ENCODE measurements around the gene SLC38A10.
A peak's percentile ranks its signal among the peaks of the same experiment; 100 is the strongest.

The SLC38A10 gene

DNA sequence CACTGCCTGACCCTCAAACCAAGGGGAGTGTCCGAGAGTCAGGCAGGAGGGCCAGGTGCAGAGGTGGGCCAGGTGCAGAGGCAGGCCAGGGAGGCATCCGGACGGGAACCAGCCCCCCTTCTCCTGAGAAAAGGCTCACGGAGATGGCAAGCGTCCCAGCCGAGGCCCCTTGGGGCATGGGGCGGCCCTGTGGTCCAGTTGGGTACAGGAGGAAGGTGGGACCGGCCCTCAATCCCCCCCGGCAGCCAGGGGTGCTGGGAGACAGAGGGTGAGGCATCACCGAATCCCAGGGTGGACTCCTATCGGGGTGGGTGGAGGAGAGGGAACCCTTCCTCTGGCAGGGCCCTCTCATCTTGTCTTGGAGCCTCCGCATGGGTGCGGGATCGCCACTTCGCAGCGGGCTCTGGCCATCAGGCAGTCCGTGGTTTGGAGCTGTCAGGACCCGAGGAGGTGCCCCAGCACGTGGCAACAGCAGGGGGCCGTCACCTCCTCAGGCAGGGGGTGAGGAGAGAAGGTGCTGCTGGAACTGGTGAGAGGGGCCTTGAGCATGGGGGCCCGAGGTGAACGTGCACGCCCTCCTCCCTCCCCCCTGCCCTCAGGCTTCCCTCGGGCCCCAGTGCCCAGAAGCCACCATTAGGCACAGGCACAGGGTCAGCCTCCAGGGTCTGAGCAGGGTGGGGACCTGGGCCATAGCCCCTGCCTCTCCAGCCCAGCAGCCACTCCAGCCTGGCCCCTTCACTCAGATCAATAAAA lies 38.7 kb upstream of the SLC38A10 start:
- H3K4me3 ChIP-seq, result no peak overlapping the region
- peaks cover 0 to 46% (median 13%) of the 10 kb centered on the region in 11 experiments; a peak in 14 of 22 replicates for H3K27me3 ChIP-seq
- peak overlapping the region in 1 of 11 experiments; percentile 5; a peak in 1 of 22 replicates for H3K27ac ChIP-seq

DNA sequence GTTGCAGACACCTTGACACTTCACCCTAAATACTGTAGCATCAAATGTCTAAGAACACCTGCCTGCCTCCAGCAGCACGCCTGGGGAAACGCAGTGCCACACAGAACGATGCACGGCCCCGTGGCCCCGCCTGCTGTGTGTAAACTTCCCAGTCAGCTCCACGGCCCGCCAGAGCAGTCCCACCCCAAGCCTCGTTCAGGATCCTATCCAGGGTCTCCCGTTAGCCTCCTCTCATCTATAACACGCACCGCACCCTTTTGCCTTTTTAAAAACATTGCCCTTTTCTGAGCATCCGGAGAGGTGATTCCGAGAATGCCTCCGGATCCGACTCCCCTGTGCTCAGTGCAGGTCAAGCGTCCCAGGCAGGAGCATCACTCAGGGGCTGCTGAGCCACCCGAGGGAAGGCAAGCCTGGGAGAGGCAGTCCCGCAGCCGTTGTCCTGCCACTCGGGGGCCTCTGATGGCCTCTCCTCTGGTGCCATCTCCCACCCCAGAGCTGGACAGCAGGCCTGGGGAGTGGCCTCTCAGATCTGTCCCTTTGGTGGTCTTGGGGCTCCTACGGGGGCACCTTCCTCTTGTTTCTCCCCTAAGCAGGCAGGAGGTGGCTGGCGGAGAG lies 37.9 kb upstream of the SLC38A10 start:
- Histone ChIP-seq H3K4me2 (peak overlapping the region in 9 of 11 experiments; percentile 29 to 98 (median 93); a peak in 18 of 22 replicates), H3K4me1 (peaks cover 38 to 90% (median 85%) of the 10 kb centered on the region in 10 experiments)
- TF ChIP-seq Cebpa-rat (IDR thresholded peaks at IDR 0.05), result no peak

More for the DNA sequence above, 38.7 kb upstream of the SLC38A10 start:
- Histone ChIP-seq H3K9ac (peak overlapping the region in 5 of 11 experiments; percentile 10 to 56 (median 20); a peak in 5 of 22 replicates), H3K9me3 (replicated peaks in 1 of 11) (no peaks in the 10 kb centered on the region), H4K20me1 (peaks cover 0 to 61% (median 20%) of the 10 kb centered on the region in 11 experiments; a peak in 16 of 22 replicates), H3K36me3 (peaks cover 0 to 4% (median 0%) of the 10 kb centered on the region in 11 experiments; a peak in 1 of 22 replicates), H3K4me2 (peak overlapping the region in 9 of 11 experiments; percentile 29 to 98 (median 93); a peak in 18 of 22 replicates), H3K4me1 (peaks cover 36 to 89% (median 84%) of the 10 kb centered on the region in 10 experiments)
- no peak for TF ChIP-seq Cebpa-rat (IDR thresholded peaks at IDR 0.05)

GRCh38 chr17:81332118-81332834 lies 37.2 kb upstream of the SLC38A10 start:
- H4K20me1 ChIP-seq, result peaks cover 0 to 54% (median 10%) of the 10 kb centered on the region in 11 experiments; a peak in 9 of 22 replicates
- peak overlapping the region in 5 of 11 experiments; percentile 17 to 87 (median 84); a peak in 7 of 22 replicates for H3K27ac ChIP-seq
- peaks cover 0 to 46% (median 13%) of the 10 kb centered on the region in 11 experiments; a peak in 13 of 22 replicates for H3K27me3 ChIP-seq
- no peaks in the 10 kb centered on the region for H3K36me3 ChIP-seq
- no peak for TF ChIP-seq Cebpa-rat (IDR thresholded peaks at IDR 0.05)
- no peaks in the 10 kb centered on the region for H3K9me3 ChIP-seq (replicated peaks in 1 of 11)
- H3K4me2 ChIP-seq, result peak overlapping the region in 10 of 11 experiments; percentile 78 to 98 (median 94); a peak in 19 of 22 replicates
- peak overlapping the region in 8 of 11 experiments; percentile 45 to 75 (median 68); a peak in 8 of 22 replicates for H3K9ac ChIP-seq
- peaks cover 44 to 91% (median 86%) of the 10 kb centered on the region in 10 experiments for H3K4me1 ChIP-seq
- H3K4me3 ChIP-seq, result no peak overlapping the region

More for the DNA sequence above, 37.9 kb upstream of the SLC38A10 start:
- Histone ChIP-seq H3K9me3 (replicated peaks in 1 of 11) (no peaks in the 10 kb centered on the region), H3K36me3 (no peaks in the 10 kb centered on the region), H4K20me1 (peaks cover 0 to 54% (median 14%) of the 10 kb centered on the region in 11 experiments; a peak in 9 of 22 replicates), H3K27me3 (peaks cover 0 to 46% (median 13%) of the 10 kb centered on the region in 11 experiments; a peak in 13 of 22 replicates), H3K27ac (peak overlapping the region in 1 of 11 experiments; percentile 5; a peak in 1 of 22 replicates), H3K9ac (peak overlapping the region in 5 of 11 experiments; percentile 10 to 56 (median 20); a peak in 3 of 22 replicates), H3K4me3 (no peak overlapping the region)

DNA sequence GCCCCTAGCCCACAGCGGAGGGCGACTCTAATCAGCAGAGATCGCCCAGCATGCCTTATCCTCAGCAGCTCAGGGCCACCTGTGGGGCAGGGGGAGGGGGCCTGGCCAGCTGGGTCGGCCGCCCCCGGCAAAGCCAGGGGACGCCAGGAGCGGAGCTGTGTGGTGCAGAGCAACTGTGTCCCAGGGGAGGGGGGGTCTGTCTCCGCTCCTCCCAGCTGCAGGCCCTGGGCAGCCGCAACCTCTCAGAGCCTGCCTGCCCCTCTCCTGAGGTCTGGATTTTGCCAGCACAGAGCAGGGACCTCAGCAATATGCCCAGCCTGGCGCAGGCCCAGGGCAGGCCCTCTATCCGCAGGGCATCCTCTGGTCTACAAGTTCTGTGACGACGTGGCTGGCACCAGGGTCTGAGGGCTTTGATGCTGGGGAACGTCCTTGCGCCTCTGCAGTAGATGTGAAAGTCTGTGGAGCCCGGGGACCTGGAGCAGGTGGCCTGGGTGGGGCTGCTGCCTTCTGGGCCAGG lies 36.5 kb upstream of the SLC38A10 start:
- peak overlapping the region in 9 of 11 experiments; percentile 42 to 75 (median 66); a peak in 14 of 22 replicates for H3K9ac ChIP-seq
- H3K27me3 ChIP-seq, result peaks cover 0 to 46% (median 13%) of the 10 kb centered on the region in 11 experiments; a peak in 13 of 22 replicates
- peak overlapping the region; percentile 63 to 98 (median 93) for H3K4me2 ChIP-seq
- no peak for TF ChIP-seq Cebpa-rat (IDR thresholded peaks at IDR 0.05)
- peak overlapping the region in 8 of 11 experiments; percentile 74 to 87 (median 82); a peak in 13 of 22 replicates for H3K27ac ChIP-seq
- H3K4me1 ChIP-seq, result peaks cover 49 to 89% (median 86%) of the 10 kb centered on the region in 10 experiments
- H3K36me3 ChIP-seq, result no peaks in the 10 kb centered on the region
- H4K20me1 ChIP-seq, result peaks cover 0 to 54% (median 5%) of the 10 kb centered on the region in 11 experiments; a peak in 9 of 22 replicates
- peaks cover 0 to 3% (median 3%) of the 10 kb centered on the region in 11 experiments; a peak in 11 of 22 replicates for H3K9me3 ChIP-seq (replicated peaks in 1 of 11)
- H3K4me3 ChIP-seq, result peak overlapping the region in 3 of 10 experiments; percentile 5 to 33 (median 25); a peak in 3 of 20 replicates

GRCh38 chr17:81330884-81331245 lies 35.8 kb upstream of the SLC38A10 start:
- H3K27me3 ChIP-seq, result peaks cover 0 to 46% (median 13%) of the 10 kb centered on the region in 11 experiments; a peak in 13 of 22 replicates
- H3K4me3 ChIP-seq, result peak overlapping the region in 2 of 10 experiments; percentile 5 to 25; a peak in 1 of 20 replicates
- peaks cover 56 to 96% (median 91%) of the 10 kb centered on the region in 10 experiments for H3K4me1 ChIP-seq
- H3K4me2 ChIP-seq, result peak overlapping the region; percentile 63 to 98 (median 93)
- peak overlapping the region in 8 of 11 experiments; percentile 74 to 87 (median 82); a peak in 14 of 22 replicates for H3K27ac ChIP-seq
- H3K9ac ChIP-seq, result peak overlapping the region in 8 of 11 experiments; percentile 45 to 75 (median 68); a peak in 13 of 22 replicates
- peaks cover 0 to 11% (median 9%) of the 10 kb centered on the region in 11 experiments; a peak in 13 of 22 replicates for H3K9me3 ChIP-seq (replicated peaks in 1 of 11)
- no peak for TF ChIP-seq Cebpa-rat (IDR thresholded peaks at IDR 0.05)
- no peaks in the 10 kb centered on the region for H3K36me3 ChIP-seq
- peaks cover 0 to 54% (median 5%) of the 10 kb centered on the region in 11 experiments; a peak in 8 of 22 replicates for H4K20me1 ChIP-seq

DNA sequence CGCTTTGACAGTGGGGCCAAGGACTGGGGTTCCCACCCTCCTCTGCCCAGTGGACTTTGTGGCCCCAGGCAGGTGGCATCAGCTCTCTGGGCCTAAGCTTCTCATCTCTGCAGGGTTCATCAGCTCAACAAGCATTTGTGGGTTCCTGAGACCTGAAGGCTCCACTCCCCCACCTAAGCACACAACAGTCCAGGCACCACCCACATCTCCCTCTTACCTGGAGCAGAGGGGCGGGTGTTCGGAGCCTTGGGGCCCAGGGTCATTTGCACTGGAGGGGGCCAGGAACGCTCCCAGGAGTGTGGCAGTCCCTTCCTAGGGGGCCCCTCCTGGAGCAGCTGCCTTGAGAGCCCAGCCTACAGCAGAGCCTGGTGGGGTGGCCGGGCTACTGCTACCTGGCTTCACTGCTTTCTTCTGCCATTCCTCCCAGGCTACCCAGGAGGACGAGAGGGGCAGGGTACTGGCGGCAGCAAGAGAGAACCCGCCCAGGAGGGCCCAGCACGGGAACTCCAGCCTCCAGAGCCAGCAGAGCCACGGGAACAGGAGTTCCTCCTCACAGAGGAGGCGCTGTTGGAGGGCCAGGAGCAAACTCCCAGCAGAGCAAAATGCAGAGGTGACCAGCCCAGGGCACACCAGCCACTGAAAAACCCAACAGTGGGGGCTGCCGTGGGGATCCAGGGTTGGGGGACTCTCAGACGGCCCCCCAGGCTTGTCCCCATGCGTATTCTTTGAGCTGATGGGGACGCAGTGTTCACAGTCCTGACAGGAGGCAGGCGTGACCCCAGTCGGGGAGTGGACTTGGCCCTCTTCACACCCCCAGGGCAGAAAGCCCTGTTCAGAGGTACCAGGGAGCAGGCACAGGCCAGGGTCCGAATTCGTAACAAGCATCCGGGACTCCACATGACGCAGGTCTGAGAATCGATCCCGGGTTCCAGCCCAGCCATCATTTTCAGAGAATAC lies 35.1 kb upstream of the SLC38A10 start:
- peak overlapping the region in 9 of 11 experiments; percentile 51 to 87 (median 81); a peak in 18 of 22 replicates for H3K27ac ChIP-seq
- 0 out of 20 replicates have a peak overlapping the region, but pooled peaks of 1 of the 10 experiments have one; percentile 8 for H3K4me3 ChIP-seq
- H3K36me3 ChIP-seq, result no peaks in the 10 kb centered on the region
- H3K27me3 ChIP-seq, result peaks cover 0 to 50% (median 13%) of the 10 kb centered on the region in 11 experiments; a peak in 13 of 22 replicates
- peaks cover 63 to 100% (median 95%) of the 10 kb centered on the region in 10 experiments for H3K4me1 ChIP-seq
- peak overlapping the region in 10 of 11 experiments; percentile 36 to 75 (median 66); a peak in 18 of 22 replicates for H3K9ac ChIP-seq
- peak overlapping the region; percentile 63 to 98 (median 93) for H3K4me2 ChIP-seq
- H4K20me1 ChIP-seq, result peaks cover 0 to 48% (median 5%) of the 10 kb centered on the region in 11 experiments; a peak in 7 of 22 replicates
- H3K9me3 ChIP-seq (replicated peaks in 1 of 11), result peaks cover 0 to 12% (median 9%) of the 10 kb centered on the region in 11 experiments; a peak in 13 of 22 replicates
- TF ChIP-seq Cebpa-rat (IDR thresholded peaks at IDR 0.05), result no peak
